Neural progenitor cell (in vitro differentiated cells): ENCODE measurements around the gene NEO1. TPM values are rescaled to one million over a fixed set of nuclear protein-coding genes. Genes with fewer than 3 reads are reported as not detected.

Source experiments
- DNase-seq: peaks from one replicate; pipeline ENCODE4 v3.0.0-alpha.2; 2016; ENCODE audit warnings: low spot score
- H2AFZ ChIP-seq: fragments of 200-600 bp; sonication (generic); replicated peaks from 2 replicates; pipeline ENCODE4 v1.6.1; 2016; ENCODE audit warnings: antibody characterized with exemption
- H3F3A ChIP-seq: fragments of 200-600 bp; sonication (generic); 2 replicates; pipeline ENCODE4 v1.6.1; 2016; ENCODE audit warnings: antibody characterized with exemption, low read depth
- H3K27ac ChIP-seq: fragments of 200-600 bp; sonication (generic); 2 replicates; pipeline ENCODE4 v1.5.1; 2016; ENCODE audit warnings: mild to moderate bottlenecking
- H3K27me3 ChIP-seq: fragments of 200-600 bp; sonication (generic); 2 replicates; pipeline ENCODE4 v1.6.1; 2016; ENCODE audit warnings: mild to moderate bottlenecking, moderate library complexity
- H3K36me3 ChIP-seq: fragments of 200-600 bp; sonication (generic); 2 replicates; pipeline ENCODE4 v1.5.1; 2016
- H3K4me1 ChIP-seq: fragments of 200-600 bp; sonication (generic); 2 replicates; pipeline ENCODE4 v1.6.1; 2016; ENCODE audit warnings: mixed run types
- H3K4me2 ChIP-seq: fragments of 200-600 bp; sonication (generic); 2 replicates; pipeline ENCODE4 v1.6.1; 2016
- H3K4me3 ChIP-seq: fragments of 200-600 bp; sonication (generic); 2 replicates; pipeline ENCODE4 v1.5.1; 2016
- H3K79me2 ChIP-seq: fragments of 200-600 bp; sonication (generic); 2 replicates; pipeline ENCODE4 v1.6.1; 2016; ENCODE audit warnings: low read depth
- H3K9ac ChIP-seq: fragments of 200-600 bp; sonication (generic); 2 replicates; pipeline ENCODE4 v1.6.1; 2016
- H3K9me3 ChIP-seq: fragments of 200-600 bp; sonication (generic); 2 replicates; pipeline ENCODE4 v1.5.1; 2016; ENCODE audit warnings: low read depth
- H4K20me1 ChIP-seq: fragments of 200-600 bp; sonication (generic); 2 replicates; pipeline ENCODE4 v1.6.1; 2016; ENCODE audit warnings: low read depth
- H3K27ac Mint-ChIP-seq: 3 replicates; pipeline ENCODE4 v1.8.0; 2021; ENCODE audit warnings: mixed read lengths
- H3K27me3 Mint-ChIP-seq: 2 replicates; pipeline ENCODE4 v1.8.0; 2022; ENCODE audit warnings: low read depth, mild to moderate bottlenecking, inconsistent platforms, moderate library complexity, mixed read lengths; ENCODE audit not compliant: insufficient read depth
- H3K36me3 Mint-ChIP-seq: 3 replicates; pipeline ENCODE4 v1.8.0; 2021; ENCODE audit warnings: mixed read lengths
- H3K4me1 Mint-ChIP-seq: 3 replicates; pipeline ENCODE4 v1.8.0; 2021; ENCODE audit warnings: mixed read lengths
- H3K4me3 Mint-ChIP-seq: 3 replicates; pipeline ENCODE4 v1.8.0; 2021; ENCODE audit warnings: mild to moderate bottlenecking, moderate library complexity, mixed read lengths
- H3K9me3 Mint-ChIP-seq: 3 replicates; pipeline ENCODE4 v1.8.0; 2020; ENCODE audit warnings: mixed read lengths
- EZH2 ChIP-seq: fragments of 200-600 bp; sonication (generic); IDR thresholded peaks from 2 replicates; pipeline ENCODE4 v1.6.1; 2017; ENCODE audit warnings: antibody characterized with exemption, mild to moderate bottlenecking, moderate library complexity
- EZH2phosphoT487 ChIP-seq: fragments of 200-600 bp; sonication (generic); IDR thresholded peaks from 2 replicates; pipeline ENCODE4 v1.6.1; 2017; ENCODE audit warnings: antibody characterized with exemption
- total RNA-seq: library from RNA; depleted of rRNA; stranded (reverse); fragments of >200 nt; gene quantifications from 2 replicates; pipeline ENCODE4 v1.2.3, GENCODE V29; 2015; ENCODE audit warnings: low replicate concordance
- TF ChIP-seq, protein P1 (sequence below): fragments of 200-600 bp; sonication (generic); IDR thresholded peaks from 2 replicates; pipeline ENCODE4 v1.5.1; 2017; ENCODE audit warnings: antibody characterized with exemption, mild to moderate bottlenecking

NEO1 gene, protein sequence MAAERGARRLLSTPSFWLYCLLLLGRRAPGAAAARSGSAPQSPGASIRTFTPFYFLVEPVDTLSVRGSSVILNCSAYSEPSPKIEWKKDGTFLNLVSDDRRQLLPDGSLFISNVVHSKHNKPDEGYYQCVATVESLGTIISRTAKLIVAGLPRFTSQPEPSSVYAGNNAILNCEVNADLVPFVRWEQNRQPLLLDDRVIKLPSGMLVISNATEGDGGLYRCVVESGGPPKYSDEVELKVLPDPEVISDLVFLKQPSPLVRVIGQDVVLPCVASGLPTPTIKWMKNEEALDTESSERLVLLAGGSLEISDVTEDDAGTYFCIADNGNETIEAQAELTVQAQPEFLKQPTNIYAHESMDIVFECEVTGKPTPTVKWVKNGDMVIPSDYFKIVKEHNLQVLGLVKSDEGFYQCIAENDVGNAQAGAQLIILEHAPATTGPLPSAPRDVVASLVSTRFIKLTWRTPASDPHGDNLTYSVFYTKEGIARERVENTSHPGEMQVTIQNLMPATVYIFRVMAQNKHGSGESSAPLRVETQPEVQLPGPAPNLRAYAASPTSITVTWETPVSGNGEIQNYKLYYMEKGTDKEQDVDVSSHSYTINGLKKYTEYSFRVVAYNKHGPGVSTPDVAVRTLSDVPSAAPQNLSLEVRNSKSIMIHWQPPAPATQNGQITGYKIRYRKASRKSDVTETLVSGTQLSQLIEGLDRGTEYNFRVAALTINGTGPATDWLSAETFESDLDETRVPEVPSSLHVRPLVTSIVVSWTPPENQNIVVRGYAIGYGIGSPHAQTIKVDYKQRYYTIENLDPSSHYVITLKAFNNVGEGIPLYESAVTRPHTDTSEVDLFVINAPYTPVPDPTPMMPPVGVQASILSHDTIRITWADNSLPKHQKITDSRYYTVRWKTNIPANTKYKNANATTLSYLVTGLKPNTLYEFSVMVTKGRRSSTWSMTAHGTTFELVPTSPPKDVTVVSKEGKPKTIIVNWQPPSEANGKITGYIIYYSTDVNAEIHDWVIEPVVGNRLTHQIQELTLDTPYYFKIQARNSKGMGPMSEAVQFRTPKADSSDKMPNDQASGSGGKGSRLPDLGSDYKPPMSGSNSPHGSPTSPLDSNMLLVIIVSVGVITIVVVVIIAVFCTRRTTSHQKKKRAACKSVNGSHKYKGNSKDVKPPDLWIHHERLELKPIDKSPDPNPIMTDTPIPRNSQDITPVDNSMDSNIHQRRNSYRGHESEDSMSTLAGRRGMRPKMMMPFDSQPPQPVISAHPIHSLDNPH (N-terminal part only)
- 77.9 and 85.2 TPM in 2 replicates for total RNA-seq

DNA sequence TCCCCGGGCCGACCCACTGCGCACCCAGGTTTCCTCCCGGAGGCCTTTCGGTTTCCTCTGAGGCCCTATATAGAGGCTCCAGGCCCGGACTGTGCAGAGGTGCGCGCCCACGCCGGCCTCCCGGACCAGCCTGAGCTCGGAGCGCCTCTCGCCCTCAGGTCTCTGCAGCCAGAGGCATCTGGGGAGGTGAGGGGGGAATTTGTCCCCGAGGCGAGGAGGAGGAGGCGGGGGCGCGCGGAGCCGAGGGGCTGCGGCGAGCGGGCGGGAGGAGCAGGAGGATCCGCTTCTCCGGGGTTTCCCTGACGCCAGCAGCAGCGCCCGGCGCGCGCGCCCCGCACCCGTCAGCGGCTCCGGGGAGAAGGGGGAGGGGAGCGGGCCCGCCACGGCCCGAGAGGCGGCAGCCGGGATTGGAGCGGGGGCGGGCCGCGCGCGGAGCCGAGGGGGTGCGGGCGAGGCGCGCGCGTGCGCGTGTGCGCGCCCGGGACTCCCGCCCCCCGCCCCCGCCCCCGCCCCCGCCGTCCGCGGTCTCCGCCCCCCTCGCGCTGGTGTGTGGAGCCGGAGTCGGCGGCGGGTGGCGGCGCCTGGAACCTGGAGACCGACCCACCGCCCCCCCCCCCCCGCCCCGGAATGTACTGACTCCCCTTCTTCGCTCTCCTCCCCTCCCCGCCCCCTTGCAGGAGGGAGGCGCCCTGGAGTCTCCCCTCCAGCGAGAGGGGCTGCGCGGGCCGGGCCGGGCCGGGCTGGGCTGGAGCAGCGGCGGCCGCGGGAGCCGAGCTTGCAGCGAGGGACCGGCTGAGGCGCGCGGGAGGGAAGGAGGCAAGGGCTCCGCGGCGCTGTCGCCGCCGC is at the start of gene NEO1:
NEO1 (plus strand) TSS at position 657 of the 846 bp plus-strand sequence. CDS start 213 bp downstream, outside the sequence.
- H3K27ac ChIP-seq = peak within 1 kb of the TSS; percentile 98
- H3F3A ChIP-seq = peaks cover 35% of the 10 kb centered on the region
- H3K4me3 ChIP-seq = peak within 1 kb of the TSS; percentile 88
- H3K36me3 ChIP-seq = no peaks in the 10 kb centered on the region
- H3K9me3 Mint-ChIP-seq = no peaks in the 10 kb centered on the region
- H3K27ac Mint-ChIP-seq = peak within 1 kb of the TSS; percentile 80
- H3K9ac ChIP-seq = peak within 1 kb of the TSS; percentile 81
- H3K9me3 ChIP-seq = no peaks in the 10 kb centered on the region
- no peaks in the 10 kb centered on the region for H3K36me3 Mint-ChIP-seq
- H4K20me1 ChIP-seq = peaks cover 38% of the 10 kb centered on the region
- peak within 1 kb of the TSS; percentile 88 for H3K4me3 Mint-ChIP-seq
- H3K4me2 ChIP-seq = peak within 1 kb of the TSS; percentile 87
- peaks cover 41% of the 10 kb centered on the region for H3K79me2 ChIP-seq
- peak; percentile 98 for DNase-seq
- no peaks in the 10 kb centered on the region for H3K27me3 ChIP-seq
- H3K4me1 ChIP-seq = peaks cover 30% of the 10 kb centered on the region
- no peaks in the 10 kb centered on the region for H3K27me3 Mint-ChIP-seq
- H3K4me1 Mint-ChIP-seq = peaks cover 24% of the 10 kb centered on the region
- peak within 1 kb of the TSS; percentile 70 for H2AFZ ChIP-seq
- no peak for TF ChIP-seq EZH2phosphoT487
- TF ChIP-seq, protein P1, sequence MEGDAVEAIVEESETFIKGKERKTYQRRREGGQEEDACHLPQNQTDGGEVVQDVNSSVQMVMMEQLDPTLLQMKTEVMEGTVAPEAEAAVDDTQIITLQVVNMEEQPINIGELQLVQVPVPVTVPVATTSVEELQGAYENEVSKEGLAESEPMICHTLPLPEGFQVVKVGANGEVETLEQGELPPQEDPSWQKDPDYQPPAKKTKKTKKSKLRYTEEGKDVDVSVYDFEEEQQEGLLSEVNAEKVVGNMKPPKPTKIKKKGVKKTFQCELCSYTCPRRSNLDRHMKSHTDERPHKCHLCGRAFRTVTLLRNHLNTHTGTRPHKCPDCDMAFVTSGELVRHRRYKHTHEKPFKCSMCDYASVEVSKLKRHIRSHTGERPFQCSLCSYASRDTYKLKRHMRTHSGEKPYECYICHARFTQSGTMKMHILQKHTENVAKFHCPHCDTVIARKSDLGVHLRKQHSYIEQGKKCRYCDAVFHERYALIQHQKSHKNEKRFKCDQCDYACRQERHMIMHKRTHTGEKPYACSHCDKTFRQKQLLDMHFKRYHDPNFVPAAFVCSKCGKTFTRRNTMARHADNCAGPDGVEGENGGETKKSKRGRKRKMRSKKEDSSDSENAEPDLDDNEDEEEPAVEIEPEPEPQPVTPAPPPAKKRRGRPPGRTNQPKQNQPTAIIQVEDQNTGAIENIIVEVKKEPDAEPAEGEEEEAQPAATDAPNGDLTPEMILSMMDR = no peak
- TF ChIP-seq EZH2 = no peak

DNA sequence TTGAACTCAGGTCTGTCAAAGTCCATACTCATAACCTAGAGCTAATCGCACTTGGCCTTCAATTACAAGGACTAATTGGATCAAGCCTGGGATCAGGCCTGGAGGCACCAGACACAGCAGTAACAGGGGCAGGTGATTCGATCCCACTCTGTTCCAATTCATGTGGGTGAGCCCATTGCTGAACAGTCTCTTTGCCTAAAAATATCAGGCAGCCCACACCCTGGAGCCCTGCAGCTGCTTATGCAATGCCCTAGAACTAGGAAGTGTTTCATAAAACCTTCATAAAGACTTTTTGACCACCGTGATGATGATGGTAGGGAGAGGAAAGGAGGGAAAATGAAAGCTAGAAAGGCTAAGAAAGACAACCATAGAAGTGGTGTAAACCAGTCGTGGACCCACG is 47.8 kb upstream of the NEO1 start:
- Histone ChIP-seq H3K9me3 (no peaks in the 10 kb centered on the region), H3K4me1 (peaks cover 8% of the 10 kb centered on the region), H2AFZ (no peak overlapping the region), H3K9ac (no peak overlapping the region), H3K36me3 (no peaks in the 10 kb centered on the region), H3K27me3 (no peaks in the 10 kb centered on the region), H3K79me2 (no peaks in the 10 kb centered on the region), H3K27ac (no peak overlapping the region), H3K4me2 (no peak overlapping the region), H3F3A (no peaks in the 10 kb centered on the region), H4K20me1 (no peaks in the 10 kb centered on the region), H3K4me3 (no peak overlapping the region)
- Mint-ChIP-seq H3K4me1 (peaks cover 11% of the 10 kb centered on the region), H3K27ac (no peak overlapping the region), H3K36me3 (no peaks in the 10 kb centered on the region), H3K4me3 (no peak overlapping the region), H3K9me3 (no peaks in the 10 kb centered on the region), H3K27me3 (peaks cover 2% of the 10 kb centered on the region)
- TF ChIP-seq EZH2 (no peak), EZH2phosphoT487 (no peak)
- TF ChIP-seq, protein P1 = no peak
- no peak for DNase-seq

DNA sequence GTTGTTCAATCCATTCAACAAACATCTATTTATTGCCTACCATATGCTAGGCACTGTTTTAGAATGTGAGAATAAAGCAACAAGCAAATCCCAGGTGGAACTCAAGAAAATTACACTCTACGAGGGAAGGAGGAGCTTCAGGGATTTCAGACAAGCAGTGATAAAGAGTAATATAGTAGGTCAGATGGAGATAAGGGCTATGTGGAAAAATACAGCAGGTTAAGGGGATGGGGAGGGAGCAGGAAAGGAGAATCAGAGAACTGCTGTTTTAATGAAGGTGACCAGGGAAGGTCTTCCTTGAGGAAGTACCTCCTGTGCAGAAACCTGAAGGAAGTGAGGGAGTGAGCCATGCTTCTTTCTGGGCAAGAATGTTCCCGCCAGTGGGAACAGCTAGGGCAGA is 47.2 kb upstream of the NEO1 start:
- Histone ChIP-seq H2AFZ (no peak overlapping the region), H3F3A (no peaks in the 10 kb centered on the region), H3K9me3 (no peaks in the 10 kb centered on the region), H3K36me3 (no peaks in the 10 kb centered on the region), H3K27me3 (no peaks in the 10 kb centered on the region), H3K4me2 (no peak overlapping the region), H4K20me1 (no peaks in the 10 kb centered on the region), H3K9ac (no peak overlapping the region), H3K79me2 (no peaks in the 10 kb centered on the region), H3K4me3 (no peak overlapping the region), H3K4me1 (peaks cover 8% of the 10 kb centered on the region), H3K27ac (no peak overlapping the region)
- Mint-ChIP-seq H3K27ac (no peak overlapping the region), H3K9me3 (no peaks in the 10 kb centered on the region), H3K36me3 (no peaks in the 10 kb centered on the region), H3K4me3 (no peak overlapping the region), H3K4me1 (peaks cover 11% of the 10 kb centered on the region), H3K27me3 (peaks cover 2% of the 10 kb centered on the region)
- TF ChIP-seq EZH2 (no peak), EZH2phosphoT487 (no peak)
- TF ChIP-seq, protein P1 = no peak
- no peak for DNase-seq
